ENCODE data around the gene ACTG1.

The ACTG1 gene

GRCh38 chr17:81515530-81516041, 3.0 kb upstream of the ACTG1 start:
- no peak for DNase-seq

- peak; percentile 85 for DNase-seq
Measured at GRCh38 chr17:81514739-81515529, 2.3 kb upstream of the ACTG1 start.

DNA sequence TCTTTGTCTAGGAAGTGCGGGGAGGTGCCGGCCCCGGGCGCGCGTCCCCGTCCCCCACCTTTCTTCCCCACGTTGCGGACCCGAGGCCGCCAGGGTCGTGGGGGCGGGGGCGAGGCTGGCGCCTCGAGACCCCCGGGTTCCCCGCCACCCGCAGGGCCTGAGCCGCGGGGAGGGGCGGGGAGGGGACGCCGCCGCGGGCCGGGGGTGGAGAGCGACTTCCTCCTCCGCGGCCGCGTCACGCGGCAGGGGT, 1.8 kb upstream of the ACTG1 start:
- DNase-seq, result no peak

DNA sequence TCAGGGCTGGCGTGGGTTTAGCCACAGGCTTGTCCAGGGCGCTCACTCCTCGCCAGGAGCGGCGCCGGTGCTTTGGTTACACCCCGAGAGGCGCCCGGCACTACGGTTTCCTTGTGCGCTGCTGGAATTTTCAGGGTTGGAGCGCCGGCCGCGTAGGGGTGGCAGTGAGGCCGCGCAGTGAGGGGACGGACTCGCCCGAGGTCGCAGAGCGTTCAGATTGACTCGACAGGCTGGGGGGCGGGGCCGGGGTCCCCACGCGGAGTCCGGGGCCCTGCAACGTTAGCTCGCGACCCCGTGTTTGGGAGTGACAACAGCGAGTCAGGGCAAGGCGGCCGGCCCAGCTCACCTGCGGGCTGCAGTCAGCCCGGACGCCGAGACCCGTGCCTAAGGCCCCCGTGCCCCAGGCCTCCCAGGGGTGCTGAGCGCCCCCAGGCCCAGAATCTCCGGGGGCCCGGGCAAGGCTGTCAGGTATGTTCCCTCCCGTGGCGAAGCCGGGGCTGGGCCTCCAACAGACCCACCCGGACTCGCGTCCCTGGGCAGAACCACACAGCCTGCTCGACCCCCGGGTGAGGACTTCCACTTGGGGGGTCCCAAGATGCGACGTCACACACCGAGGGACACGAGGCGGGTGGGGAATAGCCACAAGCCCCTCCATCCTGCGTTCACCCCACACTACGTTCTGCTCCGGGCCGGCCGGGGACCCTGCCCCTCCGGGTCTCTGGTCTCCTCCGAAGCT, 1.3 kb upstream of the ACTG1 start:
- DNase-seq, result peak; percentile 76

DNA sequence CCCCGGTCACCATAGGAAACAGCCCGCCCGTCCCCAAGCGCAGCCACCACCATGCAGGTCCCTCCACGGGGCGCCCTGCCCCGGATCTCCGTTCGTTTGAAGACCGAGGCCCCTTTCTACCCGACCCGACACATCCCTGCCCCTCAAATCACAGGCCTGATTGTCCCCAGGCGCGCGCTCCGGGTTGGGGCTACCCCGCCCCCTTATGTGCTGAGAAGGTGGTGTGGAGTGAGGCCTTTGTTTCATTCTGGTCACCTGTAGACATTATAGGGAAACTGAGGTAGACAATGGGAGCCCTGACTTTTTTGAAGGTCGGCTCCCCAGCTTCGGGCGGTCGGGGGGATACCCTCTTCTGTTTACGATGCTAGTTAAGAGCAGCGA, 763 bp upstream of the ACTG1 start:
- peak; percentile 83 for DNase-seq

- DNase-seq, result peak; percentile 49
Measured at GRCh38 chr17:81511804-81512561, 616 bp downstream of the ACTG1 start.

- DNase-seq, result no peak
Measured at GRCh38 chr17:81511554-81511803, 1.1 kb downstream of the ACTG1 start.

GRCh38 chr17:81510785-81511553, 1.6 kb downstream of the ACTG1 start:
- DNase-seq, result peak; percentile 43

DNA sequence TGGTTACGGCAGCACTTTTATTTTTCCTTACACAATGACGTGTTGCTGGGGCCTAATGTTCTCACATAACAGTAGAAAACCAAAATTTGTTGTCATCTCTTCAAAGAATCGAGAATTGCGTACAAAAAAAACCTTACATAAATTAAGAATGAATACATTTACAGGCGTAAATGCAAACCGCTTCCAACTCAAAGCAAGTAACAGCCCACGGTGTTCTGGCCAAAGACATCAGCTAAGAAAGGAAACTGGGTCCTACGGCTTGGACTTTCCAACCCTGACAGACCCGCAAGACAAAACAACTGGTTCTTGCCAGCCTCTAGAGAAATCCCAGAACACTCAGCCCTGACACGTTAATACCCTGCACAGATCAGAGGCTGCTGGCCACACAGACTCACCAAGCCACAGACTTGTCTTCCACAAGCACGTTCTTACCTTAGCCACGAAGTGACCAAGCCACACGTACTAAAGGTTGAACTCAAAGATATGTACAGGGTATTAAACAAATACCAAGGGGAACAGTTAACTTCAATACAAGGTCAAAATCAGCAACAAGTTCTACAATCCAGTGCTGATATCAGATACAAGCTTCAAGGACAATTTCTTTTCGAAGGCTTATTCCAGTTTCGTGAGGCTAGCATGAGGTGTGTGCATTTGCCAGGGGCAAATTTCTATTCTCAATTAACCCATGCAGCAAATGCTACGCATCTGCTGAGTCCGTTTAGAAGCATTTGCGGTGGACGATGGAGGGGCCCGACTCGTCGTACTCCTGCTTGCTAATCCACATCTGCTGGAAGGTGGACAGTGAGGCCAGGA, 2.4 kb downstream of the ACTG1 start:
- peak; percentile 43 for DNase-seq

GRCh38 chr17:81509207-81509971, 3.2 kb downstream of the ACTG1 start:
- DNase-seq, result peak; percentile 41

GRCh38 chr17:81508639-81509206, 3.9 kb downstream of the ACTG1 start:
- DNase-seq, result peak; percentile 39

- no peak for DNase-seq
Measured at GRCh38 chr17:81503619-81504018, 9.0 kb downstream of the ACTG1 start.

DNA sequence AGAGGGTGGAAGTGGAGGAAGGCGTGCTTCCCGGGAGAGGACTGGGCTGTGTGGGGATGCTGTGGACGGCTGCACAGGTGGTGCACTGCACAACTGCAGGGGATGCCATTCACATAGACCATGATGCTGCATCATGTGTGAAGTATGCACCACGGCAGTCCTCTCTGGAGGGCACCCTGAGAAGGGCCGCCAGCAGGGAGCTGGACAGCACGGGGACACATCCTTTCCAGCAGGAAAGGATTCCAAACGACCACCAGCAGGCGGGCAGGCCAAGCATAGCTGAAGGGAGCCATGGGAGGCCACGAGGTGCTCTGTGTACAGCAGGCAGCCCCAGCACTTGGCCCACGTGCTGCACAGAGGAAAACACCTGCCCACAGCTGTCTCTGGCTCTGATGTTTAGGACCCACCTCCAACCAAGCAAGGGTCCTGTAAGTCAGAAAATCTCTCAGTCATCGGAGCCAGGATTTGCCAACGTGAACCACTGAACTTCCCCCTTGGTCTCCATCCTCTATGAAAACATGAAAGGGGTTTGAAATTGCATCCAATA, 10.1 kb downstream of the ACTG1 start:
- DNase-seq, result no peak

DNA sequence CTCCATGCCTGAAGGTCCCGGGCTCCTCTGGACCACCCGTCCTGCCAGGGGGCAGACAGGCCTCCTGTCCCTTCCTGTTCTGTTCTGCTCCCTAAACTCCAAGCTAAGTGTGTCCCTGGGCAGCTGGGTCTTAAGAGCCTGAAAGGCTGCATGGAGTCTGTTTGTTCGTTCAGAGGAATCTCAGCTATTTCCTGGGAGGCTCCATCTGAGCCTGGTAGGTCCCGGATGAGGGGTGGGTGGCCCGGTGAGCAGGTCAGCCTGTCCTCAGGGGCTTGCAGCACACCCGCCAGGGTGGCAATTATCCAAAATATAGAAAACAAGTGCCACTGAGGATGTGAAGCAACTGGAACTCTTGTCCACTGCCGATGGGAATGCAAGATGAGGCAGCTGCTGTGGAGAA, 12.6 kb downstream of the ACTG1 start:
- DNase-seq, result no peak

- no peak for DNase-seq
Measured at GRCh38 chr17:81499601-81499970, 13.0 kb downstream of the ACTG1 start.

- no peak for DNase-seq
Measured at GRCh38 chr17:81498953-81499600, 13.5 kb downstream of the ACTG1 start.

DNA sequence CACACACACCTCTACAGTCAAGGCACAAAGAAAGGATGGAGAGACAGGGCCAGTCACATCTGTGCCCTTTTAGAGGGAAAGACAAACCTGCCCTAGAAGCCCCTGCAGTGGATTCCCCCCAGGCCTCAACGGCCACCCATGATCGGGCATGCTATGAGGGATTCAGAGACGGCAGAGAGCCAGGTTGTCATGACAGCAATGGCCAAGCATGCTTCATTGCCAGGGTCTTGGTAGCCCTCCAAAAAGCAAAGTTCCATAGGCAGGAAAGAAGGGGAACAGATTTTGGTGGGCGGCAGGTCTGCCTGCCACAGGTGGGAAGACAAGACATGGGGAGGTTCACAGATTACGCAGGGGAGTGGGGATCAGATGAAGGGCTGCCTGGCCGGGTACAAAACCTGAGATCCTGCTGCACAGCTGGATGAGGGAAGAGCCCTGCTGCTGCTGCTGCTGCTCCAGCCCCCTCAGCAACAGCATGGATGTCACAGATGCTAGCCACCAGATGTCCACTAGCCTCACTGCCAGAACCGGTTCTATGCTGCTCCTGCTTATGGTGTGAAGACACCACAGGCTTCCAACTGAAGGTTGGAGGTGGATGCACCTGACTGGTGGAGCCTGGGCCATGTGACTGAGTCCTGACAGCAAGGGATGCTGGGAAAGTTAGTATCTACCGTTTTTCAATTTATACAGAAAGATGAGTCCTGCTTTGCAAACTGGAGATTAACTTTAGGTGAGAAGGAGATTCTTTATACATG, 17.8 kb downstream of the ACTG1 start:
- no peak for DNase-seq

GRCh38 chr17:81493198-81494038, 19.2 kb downstream of the ACTG1 start:
- DNase-seq, result no peak

DNA sequence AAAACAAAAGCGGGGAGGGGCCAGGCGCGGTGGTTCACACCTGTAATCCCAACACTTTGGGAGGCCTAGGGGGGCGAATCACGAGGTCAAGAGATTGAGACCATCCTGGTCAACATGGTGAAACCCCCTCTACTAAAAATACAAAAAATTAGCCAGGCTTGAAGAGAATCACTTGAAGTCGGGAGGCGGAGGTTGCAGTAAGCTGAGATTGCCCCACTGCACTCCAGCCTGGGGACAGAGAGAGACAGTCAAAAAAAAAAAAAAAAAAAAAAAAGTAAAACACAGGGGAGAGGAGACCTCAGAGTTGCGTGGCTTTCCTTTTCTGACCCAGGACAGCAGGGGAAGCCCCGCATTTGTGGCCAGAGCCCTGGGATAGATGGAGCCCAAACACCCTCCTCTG, 19.9 kb downstream of the ACTG1 start:
- no peak for DNase-seq

Measured in right forelimb (tissue), 1 donor.